Activated CD4-positive, alpha-beta T cell treated with anti-CD3 and anti-CD28 coated beads, Interleukin-2, amount 10 ng/mL, durations not matched to agents 24 days and 14 days (primary cell): ENCODE results near the gene SYNE2. TPM values are rescaled to one million over a fixed set of nuclear protein-coding genes. Genes with fewer than 3 reads are reported as not detected.

ENCODE experiments used
- DNase-seq: peaks from one replicate; pipeline ENCODE4 v3.0.0; 2022
- H3K27ac Mint-ChIP-seq: one replicate; pipeline ENCODE4 v1.8.0; 2022; ENCODE audit warnings: mild to moderate bottlenecking, mixed read lengths
- H3K27me3 Mint-ChIP-seq: one replicate; pipeline ENCODE4 v1.8.0; 2022; ENCODE audit warnings: mixed read lengths
- H3K36me3 Mint-ChIP-seq: one replicate; pipeline ENCODE4 v1.8.0; 2022; ENCODE audit warnings: low read depth, mild to moderate bottlenecking, mixed read lengths
- H3K4me1 Mint-ChIP-seq: one replicate; pipeline ENCODE4 v1.8.0; 2021; ENCODE audit warnings: mixed read lengths
- H3K4me3 Mint-ChIP-seq: one replicate; pipeline ENCODE4 v1.8.0; 2022; ENCODE audit warnings: mild to moderate bottlenecking, moderate library complexity, mixed read lengths
- H3K9me3 Mint-ChIP-seq: one replicate; pipeline ENCODE4 v1.8.0; 2021; ENCODE audit warnings: mixed read lengths
- intact Hi-C: fragments of 100-400 bp; cut with micrococcal nuclease; formaldehyde crosslinking; loops from one replicate; pipeline ENCODE4 v1.15.1; 2023
- total RNA-seq: library from RNA; stranded (reverse); gene quantifications from 2 replicates; pipeline ENCODE4 v1.2.3, GENCODE V29; 2022

The SYNE2 gene
- total RNA-seq, 1 donor from 2014 or later: 22.4 TPM

DNA sequence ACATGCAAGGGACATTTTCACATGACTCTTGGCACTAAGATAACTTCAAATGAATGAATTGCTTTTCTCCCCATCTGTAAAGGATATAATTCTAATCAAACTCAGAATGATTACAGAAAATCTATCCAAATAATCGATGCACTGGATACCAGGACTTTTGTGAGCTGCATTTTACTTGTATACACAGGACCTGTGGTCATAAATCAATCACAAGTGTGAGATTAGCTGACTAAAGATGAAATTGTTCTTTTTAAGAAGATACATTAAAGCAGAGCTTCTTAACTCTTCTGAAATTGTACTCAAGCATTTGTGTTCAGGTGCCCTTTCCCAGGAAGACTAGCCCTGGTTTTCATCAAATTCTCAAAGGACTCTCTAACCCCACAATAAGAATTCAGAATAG, 375.1 kb downstream of the SYNE2 start:
- intact Hi-C loops: no loop called here
- no peak overlapping the region for H3K27ac Mint-ChIP-seq
- DNase-seq: no peak

DNA sequence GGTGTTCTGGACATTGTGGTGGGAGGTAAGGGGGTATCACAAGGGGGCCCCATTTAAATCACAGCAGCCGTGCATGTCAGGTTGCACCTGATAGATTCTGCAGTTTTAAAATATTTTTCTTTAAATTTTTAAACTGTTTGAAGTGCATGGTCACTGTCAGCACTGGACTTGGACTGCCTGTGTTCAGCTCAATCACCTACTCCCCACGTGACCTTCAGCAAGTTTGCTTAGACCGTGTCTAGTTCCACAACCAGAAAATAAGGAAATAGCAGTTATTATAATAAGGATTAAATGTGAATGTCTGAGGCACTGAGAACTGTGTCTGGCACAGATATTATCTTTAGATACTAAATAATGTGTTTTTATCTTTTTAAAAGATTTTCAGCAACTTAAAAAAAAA, 376.7 kb downstream of the SYNE2 start:
- Mint-ChIP-seq H3K27ac (no peak overlapping the region), H3K4me3 (no peak overlapping the region), H3K9me3 (no peaks in the 10 kb centered on the region), H3K4me1 (peaks cover 8% of the 10 kb centered on the region), H3K27me3 (no peaks in the 10 kb centered on the region), H3K36me3 (peaks cover 33% of the 10 kb centered on the region)
- intact Hi-C loops: no loop called here
- DNase-seq: no peak

More for the DNA sequence above, 375.1 kb downstream of the SYNE2 start:
- Mint-ChIP-seq H3K36me3 (peaks cover 44% of the 10 kb centered on the region), H3K27me3 (no peaks in the 10 kb centered on the region), H3K4me1 (peaks cover 8% of the 10 kb centered on the region), H3K9me3 (no peaks in the 10 kb centered on the region), H3K4me3 (no peak overlapping the region)

DNA sequence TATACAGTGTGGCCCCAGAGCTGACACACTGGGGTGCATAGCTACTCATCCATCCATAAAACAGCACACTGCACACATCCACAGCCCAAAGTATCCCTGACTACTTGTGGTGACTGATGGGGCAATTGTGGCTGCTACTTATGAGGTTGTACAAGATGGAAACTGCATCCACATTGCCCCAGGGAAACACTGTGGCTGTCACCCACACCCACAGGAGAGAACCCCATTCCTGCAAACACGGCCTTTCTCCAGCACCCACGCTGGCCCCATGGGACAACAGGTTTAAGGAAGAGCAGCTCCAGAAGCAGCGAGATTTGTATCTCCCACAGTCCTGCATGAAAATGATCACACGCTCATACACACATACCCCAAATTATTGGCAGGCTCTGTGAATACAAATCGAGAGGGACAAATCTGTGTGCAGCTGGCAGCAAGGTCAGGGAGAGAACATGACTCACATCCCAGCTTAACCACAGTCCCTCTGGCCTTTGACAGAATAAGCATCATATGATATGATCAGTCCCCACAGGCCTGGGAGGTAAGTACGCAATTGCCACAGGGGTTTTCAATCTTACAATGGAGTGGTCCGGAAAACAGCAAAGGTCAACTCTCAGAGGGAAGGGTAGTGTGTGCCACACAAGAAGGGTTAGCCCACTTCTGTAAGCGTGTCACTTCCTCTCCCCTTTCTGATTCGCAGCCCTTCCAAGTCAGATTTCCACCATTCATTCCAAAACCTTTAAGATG, 379.5 kb downstream of the SYNE2 start:
- H3K9me3 Mint-ChIP-seq: no peaks in the 10 kb centered on the region
- H3K27ac Mint-ChIP-seq: peak overlapping the region; percentile 82
- intact Hi-C loops: loop anchor here (2.0 kb wide), 1 partner anchor 63 kb away; the partner anchor contains the start of gene ESR2
- DNase-seq: peak; percentile 61
- no peak overlapping the region for H3K4me3 Mint-ChIP-seq
- peaks cover under 1% of the 10 kb centered on the region for H3K27me3 Mint-ChIP-seq
- H3K36me3 Mint-ChIP-seq: peaks cover 16% of the 10 kb centered on the region
- peaks cover 8% of the 10 kb centered on the region for H3K4me1 Mint-ChIP-seq

DNA sequence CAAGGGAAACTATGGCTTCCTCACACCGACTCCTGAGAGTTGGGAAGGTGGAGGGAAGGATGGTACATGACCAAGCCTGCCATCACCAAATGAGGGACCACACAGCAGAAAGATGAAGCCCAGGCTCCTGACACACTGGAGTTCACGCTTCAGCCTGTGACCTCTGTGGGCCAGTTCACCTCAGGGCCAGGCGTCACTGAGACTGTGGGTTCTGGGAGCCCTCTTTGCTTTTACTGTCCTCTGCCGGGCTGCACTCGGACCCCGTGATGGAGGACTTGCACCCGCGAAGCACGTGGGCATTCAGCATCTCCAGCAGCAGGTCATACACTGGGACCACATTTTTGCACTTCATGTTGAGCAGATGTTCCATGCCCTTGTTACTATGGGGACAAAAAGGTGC, 380.1 kb downstream of the SYNE2 start:
- H3K36me3 Mint-ChIP-seq: peaks cover 12% of the 10 kb centered on the region
- H3K4me3 Mint-ChIP-seq: no peak overlapping the region
- DNase-seq: no peak
- no peaks in the 10 kb centered on the region for H3K9me3 Mint-ChIP-seq
- peak overlapping the region; percentile 82 for H3K27ac Mint-ChIP-seq
- intact Hi-C loops: loop anchor here (2.0 kb wide), 1 partner anchor 62 kb away; the partner anchor contains the start of gene ESR2
- peaks cover 2% of the 10 kb centered on the region for H3K27me3 Mint-ChIP-seq
- H3K4me1 Mint-ChIP-seq: peaks cover 8% of the 10 kb centered on the region

DNA sequence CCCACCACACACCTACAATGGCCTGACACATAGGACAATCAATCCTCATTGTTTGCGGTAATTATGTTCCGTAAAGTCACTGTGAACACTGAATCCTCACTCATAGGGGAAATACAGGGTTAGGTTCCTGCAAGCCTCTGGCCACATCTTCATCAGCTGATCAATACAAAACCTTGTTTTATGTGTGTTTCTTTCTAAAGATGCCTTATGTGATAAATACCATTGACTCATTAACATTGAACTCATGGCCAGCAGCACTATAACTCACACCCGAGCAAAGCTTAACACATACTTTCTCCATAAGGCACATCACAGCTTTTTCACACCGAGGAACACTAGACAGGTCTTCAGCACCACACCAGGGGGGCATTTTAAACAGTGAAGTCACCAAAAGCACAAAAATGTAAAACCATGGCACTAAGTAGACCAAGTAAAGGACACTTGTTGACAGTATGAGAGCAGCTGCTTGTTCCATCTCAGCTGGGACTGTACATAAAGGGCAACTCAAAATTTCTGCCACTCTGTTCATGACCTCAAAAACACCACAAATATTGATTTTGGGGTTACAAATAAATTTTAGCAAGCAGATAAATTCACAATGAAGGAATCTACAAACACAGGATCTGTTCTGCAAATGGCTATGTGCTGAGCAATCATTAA, 380.9 kb downstream of the SYNE2 start:
- Mint-ChIP-seq H3K9me3 (no peaks in the 10 kb centered on the region), H3K4me3 (no peak overlapping the region), H3K36me3 (peaks cover 6% of the 10 kb centered on the region), H3K27ac (no peak overlapping the region), H3K4me1 (peaks cover 8% of the 10 kb centered on the region), H3K27me3 (peaks cover 2% of the 10 kb centered on the region)
- no peak for DNase-seq
- intact Hi-C loops: loop anchor here (2.0 kb wide), 1 partner anchor 61 kb away; the partner anchor contains the start of gene ESR2

DNA sequence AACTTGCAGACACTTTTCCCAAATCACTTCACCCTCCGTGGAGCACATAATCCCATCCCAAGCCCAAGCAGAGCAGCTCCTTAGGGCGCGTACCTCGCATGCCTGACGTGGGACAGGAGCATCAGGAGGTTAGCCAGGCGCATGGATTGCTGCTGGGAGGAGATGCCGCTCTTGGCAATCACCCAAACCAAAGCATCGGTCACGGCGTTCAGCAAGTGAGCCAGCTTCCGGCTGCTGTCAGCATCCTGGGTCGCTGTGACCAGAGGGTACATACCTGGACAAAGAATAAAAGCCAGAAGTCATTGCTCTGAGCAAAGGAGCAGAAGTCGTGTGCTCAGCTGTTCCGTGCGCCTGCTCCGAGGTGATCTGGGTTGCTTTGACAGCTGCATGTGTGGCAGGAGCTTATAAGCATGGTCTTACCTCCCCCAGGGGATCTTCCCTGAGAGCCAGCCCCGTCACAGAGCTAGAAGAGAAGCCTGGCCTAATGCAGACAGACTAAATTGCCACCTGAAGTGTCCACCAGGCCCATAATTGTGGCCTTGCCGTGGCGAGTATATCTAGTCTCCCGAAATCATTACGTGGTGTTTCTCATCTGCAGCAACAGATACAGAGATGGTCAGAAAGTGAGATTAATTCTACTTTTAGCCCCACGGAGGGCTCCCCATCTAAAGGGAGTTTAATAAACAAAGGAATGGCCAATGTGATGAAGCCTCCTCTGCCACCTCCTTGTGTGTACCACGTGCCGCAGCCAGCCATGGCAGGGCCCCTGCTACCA, 382.3 kb downstream of the SYNE2 start:
- Mint-ChIP-seq H3K27ac (no peak overlapping the region), H3K4me3 (no peak overlapping the region), H3K27me3 (peaks cover 6% of the 10 kb centered on the region), H3K36me3 (peaks cover 4% of the 10 kb centered on the region), H3K9me3 (no peaks in the 10 kb centered on the region), H3K4me1 (peaks cover 8% of the 10 kb centered on the region)
- DNase-seq: no peak
- intact Hi-C loops: no loop called here

DNA sequence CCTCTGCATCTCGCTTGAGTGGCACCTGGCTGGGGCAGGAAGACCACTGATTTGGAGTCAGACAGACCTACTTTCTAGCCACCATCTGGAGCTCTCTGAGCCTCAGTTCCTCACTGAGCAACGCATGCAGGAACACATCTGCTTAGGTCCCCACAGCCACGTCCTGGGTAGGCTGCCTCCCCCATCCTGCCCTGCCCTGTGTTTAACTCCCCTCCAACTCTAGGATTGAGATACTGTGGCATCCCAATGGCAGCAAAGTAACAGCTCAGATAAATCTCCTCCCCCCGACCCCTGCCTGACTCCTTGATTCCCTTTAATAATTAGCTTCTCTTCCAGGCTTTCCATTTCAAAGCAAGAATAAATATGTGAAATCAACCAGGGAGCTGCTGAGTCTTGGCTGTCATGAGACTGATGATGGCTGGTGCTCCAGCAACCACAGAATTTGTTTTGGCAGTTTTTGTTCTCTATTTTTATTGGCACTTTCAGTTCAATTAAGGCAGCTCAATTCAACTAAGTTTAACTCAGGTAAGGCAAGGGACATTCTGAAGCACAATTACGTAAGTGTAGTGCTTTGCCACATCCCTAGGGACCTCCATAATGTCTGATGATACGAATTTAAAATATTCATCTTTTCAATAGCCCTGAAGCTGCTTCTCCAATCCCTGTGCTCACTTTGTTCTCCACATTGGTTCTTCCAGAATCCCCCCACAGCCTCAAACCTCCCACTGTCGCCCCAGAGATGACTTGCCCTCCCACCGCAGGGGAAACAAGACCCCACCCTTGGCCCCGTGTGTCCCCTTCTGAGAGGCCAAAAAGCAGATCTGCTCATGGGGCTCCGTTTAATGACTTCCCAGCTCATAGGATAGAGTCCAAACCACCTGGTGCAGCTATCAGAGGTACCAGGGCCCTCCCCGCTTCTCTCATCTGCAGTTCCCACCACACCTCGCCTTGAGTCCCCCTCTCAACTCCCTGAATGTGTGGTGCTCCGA, 383.1 kb downstream of the SYNE2 start:
- no peaks in the 10 kb centered on the region for H3K9me3 Mint-ChIP-seq
- DNase-seq: no peak
- peaks cover 8% of the 10 kb centered on the region for H3K4me1 Mint-ChIP-seq
- peaks cover 6% of the 10 kb centered on the region for H3K27me3 Mint-ChIP-seq
- H3K36me3 Mint-ChIP-seq: peaks cover 4% of the 10 kb centered on the region
- H3K27ac Mint-ChIP-seq: no peak overlapping the region
- intact Hi-C loops: no loop called here
- no peak overlapping the region for H3K4me3 Mint-ChIP-seq

DNA sequence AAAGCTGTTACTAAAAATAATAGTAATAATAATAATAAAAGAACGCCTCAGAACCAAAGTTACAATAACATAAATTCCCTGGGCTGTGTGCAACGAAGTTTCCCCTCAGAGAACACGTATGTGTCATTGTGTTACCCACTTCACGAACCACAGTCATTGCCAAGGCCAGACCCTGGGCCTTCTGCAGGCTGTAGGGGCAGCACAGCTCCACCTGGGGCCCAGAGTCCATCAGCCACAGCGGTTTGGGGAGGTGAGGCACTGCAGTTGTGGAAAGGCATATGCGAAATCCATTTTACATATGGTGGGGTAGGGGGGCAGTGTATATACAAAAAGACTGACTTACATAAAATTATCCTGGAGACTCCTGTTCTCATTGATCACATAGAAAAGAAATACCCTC, 385.2 kb downstream of the SYNE2 start:
- Mint-ChIP-seq H3K4me3 (no peak overlapping the region), H3K36me3 (peaks cover 3% of the 10 kb centered on the region), H3K27ac (no peak overlapping the region), H3K9me3 (no peaks in the 10 kb centered on the region), H3K27me3 (peaks cover 17% of the 10 kb centered on the region), H3K4me1 (no peaks in the 10 kb centered on the region)
- intact Hi-C loops: no loop called here
- no peak for DNase-seq

DNA sequence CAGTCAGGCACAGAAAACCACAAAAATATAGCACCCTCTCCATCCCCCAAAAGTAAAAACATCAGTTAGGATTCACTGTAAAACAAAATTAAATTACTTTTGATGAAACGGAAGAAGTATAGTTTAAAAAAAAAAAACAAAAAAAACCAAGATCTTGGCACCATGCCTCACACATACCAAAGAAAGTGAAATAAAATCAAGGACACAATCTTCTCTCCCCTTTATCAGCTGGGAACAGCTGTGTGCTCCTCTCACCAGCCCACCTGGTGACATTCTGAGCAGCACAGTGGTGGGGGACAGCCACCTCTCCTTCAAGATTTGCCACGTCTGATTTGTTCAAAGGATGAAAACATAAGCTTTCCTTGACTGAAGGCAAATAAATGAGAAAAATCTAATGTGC, 385.8 kb downstream of the SYNE2 start:
- intact Hi-C loops: no loop called here
- Mint-ChIP-seq H3K27ac (no peak overlapping the region), H3K36me3 (no peaks in the 10 kb centered on the region), H3K9me3 (no peaks in the 10 kb centered on the region), H3K4me3 (no peak overlapping the region), H3K27me3 (peaks cover 17% of the 10 kb centered on the region), H3K4me1 (no peaks in the 10 kb centered on the region)
- DNase-seq: no peak

DNA sequence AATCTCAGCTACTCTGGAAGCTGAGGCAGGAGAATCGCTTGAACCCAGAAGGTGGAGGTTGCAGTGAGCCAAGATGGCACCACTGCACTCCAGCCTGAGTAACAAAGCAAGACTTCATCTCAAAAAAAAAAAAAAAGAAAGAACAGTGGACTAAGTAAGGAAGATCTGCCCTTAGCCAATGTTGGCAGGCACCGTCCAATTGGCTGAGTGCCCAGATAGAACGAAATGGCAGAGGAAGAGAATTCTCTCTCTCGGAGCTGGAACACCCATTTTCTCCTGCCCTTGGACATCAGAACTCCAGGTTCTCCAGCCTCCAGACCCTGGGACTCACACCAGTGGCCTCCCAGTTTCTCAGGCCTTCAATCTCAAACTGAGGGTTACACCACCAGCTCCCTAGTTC, 391.5 kb downstream of the SYNE2 start:
- Mint-ChIP-seq H3K27ac (no peak overlapping the region), H3K36me3 (no peaks in the 10 kb centered on the region), H3K9me3 (no peaks in the 10 kb centered on the region), H3K4me3 (no peak overlapping the region), H3K27me3 (peaks cover 24% of the 10 kb centered on the region), H3K4me1 (no peaks in the 10 kb centered on the region)
- DNase-seq: no peak
- intact Hi-C loops: no loop called here

DNA sequence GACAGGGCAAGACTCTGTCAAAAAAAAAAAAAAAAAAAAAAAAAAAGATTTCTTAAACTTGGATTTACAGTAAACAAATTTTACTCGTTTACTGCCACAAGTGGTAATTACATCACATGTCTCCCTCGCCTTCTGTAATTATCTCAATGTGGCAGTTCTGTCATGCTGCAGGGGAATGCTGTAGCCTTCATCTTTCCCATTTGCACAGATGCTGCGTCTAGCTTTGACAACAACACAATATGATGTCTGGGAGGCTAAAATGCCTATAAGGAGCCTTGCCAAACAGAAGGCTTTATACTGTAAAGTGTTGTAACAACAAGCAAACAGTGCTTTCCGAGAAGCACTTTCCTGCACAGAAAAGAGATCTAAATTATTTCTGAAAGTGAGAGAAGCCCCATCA, 392.7 kb downstream of the SYNE2 start:
- H3K27ac Mint-ChIP-seq: no peak overlapping the region
- DNase-seq: no peak
- no peak overlapping the region for H3K4me3 Mint-ChIP-seq
- H3K27me3 Mint-ChIP-seq: peaks cover 23% of the 10 kb centered on the region
- no peaks in the 10 kb centered on the region for H3K4me1 Mint-ChIP-seq
- no peaks in the 10 kb centered on the region for H3K36me3 Mint-ChIP-seq
- intact Hi-C loops: no loop called here
- H3K9me3 Mint-ChIP-seq: no peaks in the 10 kb centered on the region

DNA sequence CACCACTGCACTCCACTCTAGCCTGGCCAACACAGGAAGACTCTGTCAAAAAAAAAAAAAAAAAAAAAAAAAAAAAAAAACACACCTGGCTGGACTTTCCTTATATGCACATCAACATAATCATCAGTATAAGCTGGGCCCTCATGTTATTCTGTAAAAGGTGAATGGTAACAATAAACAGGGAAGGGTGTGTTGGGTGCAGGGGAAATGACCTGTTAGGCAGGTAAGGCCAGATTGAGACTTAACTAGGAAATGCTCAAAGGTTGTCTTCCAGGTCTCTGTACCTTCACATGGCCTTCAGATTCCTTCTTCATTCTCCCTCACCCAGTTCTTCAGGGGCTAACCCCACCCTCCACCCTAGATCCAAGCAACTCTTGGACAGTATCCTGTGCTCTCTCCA, 393.9 kb downstream of the SYNE2 start:
- Mint-ChIP-seq H3K4me3 (no peak overlapping the region), H3K27ac (no peak overlapping the region), H3K4me1 (no peaks in the 10 kb centered on the region), H3K27me3 (peaks cover 22% of the 10 kb centered on the region), H3K9me3 (no peaks in the 10 kb centered on the region), H3K36me3 (no peaks in the 10 kb centered on the region)
- DNase-seq: no peak
- intact Hi-C loops: no loop called here

DNA sequence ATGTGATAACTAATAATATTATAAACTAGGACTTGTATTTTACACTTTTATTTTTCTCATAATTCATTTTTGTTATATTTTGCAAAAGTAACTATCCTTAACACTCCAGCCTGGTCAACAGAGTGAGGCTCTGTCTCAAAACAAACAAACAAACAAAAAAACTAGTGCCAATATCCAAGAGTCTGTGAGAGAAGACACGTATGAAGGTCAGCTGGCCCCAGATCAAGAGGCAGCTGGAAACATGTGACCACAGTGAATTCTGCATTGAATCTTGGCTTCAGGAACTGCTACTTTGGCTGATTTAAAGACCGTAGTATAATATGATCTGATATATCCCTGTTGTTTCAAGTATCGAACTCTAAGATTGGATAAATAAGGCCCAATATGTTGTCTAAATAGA, 394.4 kb downstream of the SYNE2 start:
- intact Hi-C loops: no loop called here
- Mint-ChIP-seq H3K36me3 (no peaks in the 10 kb centered on the region), H3K4me3 (no peak overlapping the region), H3K9me3 (no peaks in the 10 kb centered on the region), H3K27ac (no peak overlapping the region), H3K4me1 (no peaks in the 10 kb centered on the region), H3K27me3 (peaks cover 19% of the 10 kb centered on the region)
- no peak for DNase-seq
